Measurements from ENCODE around the gene CIPC.

GRCh38 chr14:77055981-77056380 lies 42.1 kb upstream of the CIPC start:
- TF ChIP-seq EZH2 (IDR thresholded peaks at IDR 0.05) (no peak), SRF (IDR thresholded peaks at IDR 0.05; ENCODE audit: low read depth) (no peak), CTCF (IDR thresholded peaks at IDR 0.05 in 2 of 3, conservative IDR thresholded peaks at IDR 0.05 in 1 of 3; ENCODE audit: borderline replicate concordance in 1 of 3, insufficient read depth in 1 of 3, low read depth in 2 of 3, low read length in 2 of 3) (no peak), REST (IDR thresholded peaks at IDR 0.05; ENCODE audit: low read depth) (no peak), POLR2A (IDR thresholded peaks at IDR 0.05; ENCODE audit: borderline replicate concordance, extremely low read depth, insufficient read depth, insufficient read length) (no peak), RAD21 (IDR thresholded peaks at IDR 0.05; ENCODE audit: low read depth) (no peak), EZH2phosphoT487 (IDR thresholded peaks at IDR 0.05; ENCODE audit: borderline replicate concordance) (no peak), TCF7L2 (IDR thresholded peaks at IDR 0.05; ENCODE audit: borderline replicate concordance, extremely low read depth, insufficient read depth, insufficient read length) (no peak), SIN3A (IDR thresholded peaks at IDR 0.05; ENCODE audit: low read depth) (no peak)
